ENCODE results near the gene CCDC13.

- TF ChIP-seq, protein P1, sequence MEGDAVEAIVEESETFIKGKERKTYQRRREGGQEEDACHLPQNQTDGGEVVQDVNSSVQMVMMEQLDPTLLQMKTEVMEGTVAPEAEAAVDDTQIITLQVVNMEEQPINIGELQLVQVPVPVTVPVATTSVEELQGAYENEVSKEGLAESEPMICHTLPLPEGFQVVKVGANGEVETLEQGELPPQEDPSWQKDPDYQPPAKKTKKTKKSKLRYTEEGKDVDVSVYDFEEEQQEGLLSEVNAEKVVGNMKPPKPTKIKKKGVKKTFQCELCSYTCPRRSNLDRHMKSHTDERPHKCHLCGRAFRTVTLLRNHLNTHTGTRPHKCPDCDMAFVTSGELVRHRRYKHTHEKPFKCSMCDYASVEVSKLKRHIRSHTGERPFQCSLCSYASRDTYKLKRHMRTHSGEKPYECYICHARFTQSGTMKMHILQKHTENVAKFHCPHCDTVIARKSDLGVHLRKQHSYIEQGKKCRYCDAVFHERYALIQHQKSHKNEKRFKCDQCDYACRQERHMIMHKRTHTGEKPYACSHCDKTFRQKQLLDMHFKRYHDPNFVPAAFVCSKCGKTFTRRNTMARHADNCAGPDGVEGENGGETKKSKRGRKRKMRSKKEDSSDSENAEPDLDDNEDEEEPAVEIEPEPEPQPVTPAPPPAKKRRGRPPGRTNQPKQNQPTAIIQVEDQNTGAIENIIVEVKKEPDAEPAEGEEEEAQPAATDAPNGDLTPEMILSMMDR (IDR thresholded peaks at IDR 0.05) = no peak
- TF ChIP-seq POLR2A (IDR thresholded peaks at IDR 0.05) = peak; percentile 65
These were observed 28.1 kb upstream of the CCDC13 start for GRCh38 chr3:42801048-42801620.
